Measurements from ENCODE around the gene BOK.

Gene BOK

DNA sequence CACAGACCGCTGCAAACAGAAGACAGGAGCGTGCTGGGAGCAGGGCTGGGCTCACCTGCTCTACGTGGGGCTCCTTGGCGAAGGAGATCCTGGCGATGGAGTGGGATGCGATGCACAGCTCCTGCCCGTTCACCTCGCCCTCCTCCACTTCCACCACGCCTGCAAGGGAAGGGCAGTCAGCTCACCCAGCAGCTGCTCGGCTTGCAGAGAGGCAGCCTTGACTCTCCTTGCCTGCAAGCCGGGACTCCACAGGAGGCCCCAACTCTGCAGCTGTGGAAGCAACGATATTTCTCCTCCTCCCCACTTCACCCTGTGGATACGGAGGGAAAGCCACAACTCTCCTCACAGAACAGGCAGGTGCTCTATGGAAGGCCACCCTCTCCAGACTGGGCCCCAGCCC is 43.3 kb downstream of the BOK start:
- DNase-seq (ENCODE audit: low read depth): no peak

DNA sequence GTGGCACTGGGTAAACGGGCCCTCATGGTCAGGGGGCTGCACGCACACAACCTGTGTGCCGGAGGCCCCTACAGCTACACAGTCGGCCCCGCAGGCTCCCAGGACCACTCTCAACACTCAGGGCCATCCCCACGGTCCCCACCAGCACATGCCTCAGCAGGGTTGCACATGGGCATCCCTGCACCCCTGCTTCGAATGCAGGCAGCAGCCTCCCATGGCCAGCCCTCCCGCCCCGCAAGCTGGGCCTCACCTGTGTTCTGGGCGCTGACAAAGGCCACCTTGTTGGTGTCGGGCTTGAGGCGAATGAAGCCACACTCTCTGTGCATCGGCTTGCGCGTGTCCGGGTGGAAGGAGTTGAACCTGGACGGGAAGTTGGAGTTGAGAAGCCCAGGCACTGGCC is 44.2 kb downstream of the BOK start:
- DNase-seq (ENCODE audit: low read depth): no peak

- no peak for DNase-seq (ENCODE audit: low read depth)
Measured at GRCh38 chr2:241603686-241604085, 45.1 kb downstream of the BOK start.

- no peak for DNase-seq (ENCODE audit: low read depth)
Measured at GRCh38 chr2:241606186-241606585, 47.6 kb downstream of the BOK start.

GRCh38 chr2:241607162-241607885 is 48.8 kb downstream of the BOK start:
- no peak for DNase-seq (ENCODE audit: low read depth)

DNA sequence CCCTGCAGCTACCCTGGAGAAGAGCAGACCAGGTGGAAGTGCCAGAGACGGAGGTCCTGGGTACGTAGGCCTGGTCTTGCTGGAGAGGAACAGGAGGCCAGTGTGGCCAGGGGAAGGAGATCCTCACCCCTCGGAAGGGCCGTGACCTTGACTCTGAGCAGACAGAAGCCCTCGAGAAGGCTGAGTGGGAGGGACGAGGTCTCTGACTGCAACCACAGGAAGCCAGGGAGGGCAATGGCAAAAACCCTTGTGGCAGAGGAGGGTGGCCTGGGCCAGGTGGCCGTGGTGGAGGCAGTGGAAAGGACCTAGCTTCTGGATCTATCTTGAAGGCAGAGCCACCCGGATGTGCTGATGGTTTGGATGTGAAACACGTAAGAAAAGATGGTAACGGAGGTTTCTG is 50.3 kb downstream of the BOK start:
- DNase-seq (ENCODE audit: low read depth): peak; percentile 47

DNA sequence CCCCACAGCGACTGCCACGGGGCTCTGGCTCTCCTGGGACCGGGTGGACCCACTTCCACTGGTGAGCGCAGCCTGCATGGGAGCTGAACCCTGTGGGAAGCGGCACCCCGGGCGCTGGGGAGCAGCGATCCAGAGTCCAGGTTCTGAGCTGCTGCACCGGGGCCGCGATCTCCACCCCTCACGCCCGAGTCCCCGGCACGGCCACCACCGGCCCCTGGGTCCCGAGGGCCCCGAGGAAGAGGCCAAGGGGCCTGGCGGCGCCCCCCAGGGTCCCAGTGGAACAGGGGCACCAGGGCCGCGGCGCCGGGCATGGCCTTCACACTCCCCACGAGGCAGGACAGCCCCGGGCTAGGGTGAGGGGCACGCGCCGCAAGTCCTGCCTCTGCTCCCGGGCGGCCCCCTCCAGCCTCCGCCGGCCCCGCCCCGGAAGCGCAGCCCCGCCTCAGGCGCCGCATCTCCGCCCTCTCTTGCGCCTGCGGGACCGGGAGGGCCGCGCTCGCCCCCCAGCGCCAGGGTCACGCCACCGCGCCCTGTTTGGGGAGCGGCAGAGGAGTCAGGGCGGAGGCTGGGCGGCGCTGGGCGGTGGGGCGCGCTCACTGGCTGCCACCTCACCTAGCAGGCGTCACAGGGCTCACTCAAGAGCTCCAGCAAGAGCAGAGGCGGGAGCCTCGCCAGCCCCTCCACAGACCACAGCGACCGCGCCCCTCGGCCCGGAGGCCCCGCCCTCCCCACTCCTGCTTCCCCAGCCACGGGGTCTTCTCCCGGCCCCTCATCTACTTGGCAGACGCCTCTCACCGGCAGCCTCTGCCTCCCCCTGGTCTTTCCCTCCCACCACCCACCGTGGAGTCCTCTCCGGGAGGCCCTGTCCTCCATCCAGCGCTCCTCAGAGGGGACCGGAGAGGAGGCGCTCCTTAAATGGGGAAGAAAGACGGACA is 51.6 kb downstream of the BOK start:
- peak; percentile 75 for DNase-seq (ENCODE audit: low read depth)

GRCh38 chr2:241611062-241611461 is 52.5 kb downstream of the BOK start:
- DNase-seq (ENCODE audit: low read depth): no peak

DNA sequence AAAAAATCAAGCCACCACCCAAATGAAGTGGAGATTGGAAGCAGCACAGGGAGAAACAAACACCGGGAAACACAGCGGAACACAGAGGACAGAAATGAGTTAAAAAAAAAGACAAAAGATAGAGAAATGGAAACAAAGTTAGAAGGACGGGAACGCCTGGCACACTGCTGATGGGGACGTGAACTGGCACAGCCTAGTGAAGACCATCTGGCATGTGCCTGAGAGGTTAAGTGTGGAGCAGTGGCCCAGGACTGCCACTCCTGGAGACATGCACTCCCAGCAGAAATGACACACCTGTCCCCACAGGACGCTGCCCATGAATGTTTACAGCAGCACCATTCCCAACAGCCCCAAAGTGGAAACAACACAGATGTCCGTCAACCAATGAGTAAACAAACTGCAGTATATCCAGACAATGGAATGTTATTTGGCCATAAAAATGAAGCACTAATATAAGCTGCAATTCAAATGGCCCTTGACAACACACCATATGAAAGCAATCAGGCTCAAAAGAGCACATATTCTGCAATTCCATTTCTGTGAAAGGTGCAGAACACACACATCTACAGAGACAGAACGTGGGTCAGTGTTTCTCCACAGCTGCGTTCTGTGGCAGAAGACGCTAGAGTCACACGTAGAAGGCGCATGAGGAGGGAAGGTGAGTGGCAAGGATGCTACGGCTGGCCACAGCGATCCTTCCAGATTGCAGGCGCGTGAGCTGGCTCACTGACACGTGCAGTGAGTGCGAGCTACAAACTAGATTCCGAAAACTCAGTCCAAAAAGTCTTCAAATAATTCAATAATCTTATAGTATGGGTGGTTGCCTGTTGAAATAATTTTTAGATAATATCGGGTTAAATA is 53.8 kb downstream of the BOK start:
- DNase-seq (ENCODE audit: low read depth): no peak

GRCh38 chr2:241613017-241613780 is 54.7 kb downstream of the BOK start:
- DNase-seq (ENCODE audit: low read depth): no peak

DNA sequence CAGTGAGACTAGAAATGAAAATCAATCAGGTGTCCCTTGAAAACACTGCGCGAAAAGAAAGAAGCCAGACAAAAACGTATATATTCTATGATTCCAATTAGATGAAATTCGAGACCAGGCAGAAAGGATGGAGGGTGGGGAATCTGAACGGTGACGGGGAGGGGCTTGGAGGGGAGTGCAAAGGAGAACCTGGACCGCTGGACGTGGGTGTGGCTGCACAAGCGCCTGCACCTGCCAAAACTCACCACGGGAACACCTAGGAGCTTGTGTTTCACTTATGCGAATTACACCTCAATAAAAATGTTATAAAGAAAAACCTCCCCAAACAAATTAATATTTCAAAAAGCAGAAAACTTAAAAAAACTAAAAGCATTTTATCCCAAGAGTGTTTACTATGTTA is 56.5 kb downstream of the BOK start:
- no peak for DNase-seq (ENCODE audit: low read depth)

GRCh38 chr2:241615522-241616052 is 57.0 kb downstream of the BOK start:
- DNase-seq (ENCODE audit: low read depth): no peak

DNA sequence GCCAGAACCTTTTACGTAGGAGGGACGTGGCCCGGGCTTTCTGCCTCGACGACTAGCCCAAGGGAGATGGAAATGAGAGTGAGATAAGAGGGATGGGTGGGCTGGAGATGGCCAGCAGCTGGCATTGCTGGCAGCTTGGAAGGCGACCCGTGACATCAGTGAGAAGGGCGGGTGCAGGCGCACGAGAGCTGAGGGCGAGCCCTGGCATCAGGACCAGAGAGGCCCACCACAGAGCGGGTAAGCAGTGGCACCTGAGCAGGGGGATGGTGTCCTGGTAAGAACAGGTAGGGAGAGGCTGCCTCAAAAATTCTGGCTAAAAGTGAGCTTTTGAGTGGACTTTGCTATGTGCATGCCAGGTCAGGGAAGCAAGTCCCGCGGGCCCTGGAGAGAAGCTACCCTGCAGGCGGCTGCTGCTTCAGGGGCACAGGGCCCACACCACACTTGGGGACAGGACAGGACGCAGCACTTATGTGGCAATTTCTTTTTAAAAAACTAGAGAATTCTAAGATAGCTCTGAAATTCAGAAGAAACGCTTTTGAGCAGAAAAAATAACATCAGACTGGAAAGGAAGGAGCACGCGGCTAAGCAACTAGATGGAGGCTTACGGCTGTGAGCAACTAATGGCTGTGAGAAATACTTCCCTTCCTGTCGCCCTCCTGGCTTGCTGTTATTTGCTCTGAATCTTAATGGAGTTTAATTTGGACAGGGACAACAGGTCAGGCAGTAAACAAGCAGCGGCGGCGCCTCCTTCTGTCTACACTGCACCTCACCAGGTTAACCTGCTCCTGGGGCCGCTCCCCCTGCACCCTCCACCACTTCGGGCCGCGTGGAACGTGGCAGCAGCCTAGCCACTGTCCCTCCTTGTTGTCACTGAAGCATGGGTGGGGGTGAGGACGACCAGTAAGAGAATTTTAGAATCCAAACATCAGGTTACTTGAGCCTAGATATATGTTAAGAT is 57.9 kb downstream of the BOK start:
- DNase-seq (ENCODE audit: low read depth): no peak

DNA sequence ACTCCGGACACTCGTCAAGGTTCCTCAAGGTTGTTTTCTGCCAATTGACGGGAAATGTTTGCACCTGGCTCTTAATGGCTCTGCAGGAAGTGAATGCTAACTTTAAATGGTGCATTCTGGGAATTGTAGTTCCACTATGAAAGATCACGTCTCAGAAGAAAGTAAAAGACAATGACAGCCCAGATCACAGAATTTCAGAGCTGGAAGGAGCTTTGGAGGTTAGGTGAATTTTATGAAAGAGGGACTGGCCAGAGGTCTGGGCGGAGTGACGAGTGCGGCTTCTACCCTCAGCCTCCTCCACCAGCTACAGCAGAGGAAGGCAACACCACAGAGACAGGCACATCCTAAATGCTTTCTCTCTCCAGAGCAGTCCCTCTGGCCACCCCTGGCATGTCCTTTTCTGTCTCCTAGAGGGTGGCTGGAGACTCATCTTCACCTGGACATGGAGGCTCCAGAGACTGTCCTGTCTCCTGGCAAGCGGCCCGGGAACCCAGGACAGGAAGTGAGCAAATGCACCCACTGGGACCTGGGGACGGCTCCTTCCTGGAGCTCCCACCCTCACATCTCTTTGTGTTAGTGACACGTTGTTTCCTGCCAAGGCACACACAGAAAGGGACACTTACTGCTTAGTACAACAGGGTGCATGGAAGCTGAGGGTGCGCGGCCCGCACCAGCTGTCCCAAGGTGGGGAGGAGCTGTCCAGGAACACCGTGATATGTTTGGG is 59.0 kb downstream of the BOK start:
- no peak for DNase-seq (ENCODE audit: low read depth)

DNA sequence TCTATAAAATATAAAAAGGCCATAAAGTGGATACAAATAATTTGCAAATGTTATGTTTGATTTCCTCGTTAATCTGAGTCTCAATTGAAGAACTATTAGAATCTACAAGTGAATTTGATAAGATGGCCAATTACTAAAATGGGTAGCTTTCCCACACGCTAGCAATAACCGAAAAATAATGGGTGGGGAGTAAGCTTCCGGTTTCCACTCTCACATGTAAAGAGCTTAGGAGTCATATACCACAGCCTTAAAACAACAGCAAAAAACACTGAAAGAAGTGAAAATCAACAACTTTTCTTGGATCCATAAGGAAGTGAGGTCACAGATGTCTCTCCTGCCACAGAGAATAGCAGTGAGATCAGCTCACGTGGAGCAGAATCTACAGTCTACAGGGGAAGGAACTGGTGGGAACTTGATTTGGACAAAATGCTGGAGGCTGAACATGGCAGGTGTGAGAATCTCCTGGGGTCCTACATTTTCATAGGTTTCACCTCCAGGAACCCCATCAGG is 59.8 kb downstream of the BOK start:
- no peak for DNase-seq (ENCODE audit: low read depth)

- no peak for DNase-seq (ENCODE audit: low read depth)
Measured at GRCh38 chr2:241618829-241619228, 60.3 kb downstream of the BOK start.

DNA sequence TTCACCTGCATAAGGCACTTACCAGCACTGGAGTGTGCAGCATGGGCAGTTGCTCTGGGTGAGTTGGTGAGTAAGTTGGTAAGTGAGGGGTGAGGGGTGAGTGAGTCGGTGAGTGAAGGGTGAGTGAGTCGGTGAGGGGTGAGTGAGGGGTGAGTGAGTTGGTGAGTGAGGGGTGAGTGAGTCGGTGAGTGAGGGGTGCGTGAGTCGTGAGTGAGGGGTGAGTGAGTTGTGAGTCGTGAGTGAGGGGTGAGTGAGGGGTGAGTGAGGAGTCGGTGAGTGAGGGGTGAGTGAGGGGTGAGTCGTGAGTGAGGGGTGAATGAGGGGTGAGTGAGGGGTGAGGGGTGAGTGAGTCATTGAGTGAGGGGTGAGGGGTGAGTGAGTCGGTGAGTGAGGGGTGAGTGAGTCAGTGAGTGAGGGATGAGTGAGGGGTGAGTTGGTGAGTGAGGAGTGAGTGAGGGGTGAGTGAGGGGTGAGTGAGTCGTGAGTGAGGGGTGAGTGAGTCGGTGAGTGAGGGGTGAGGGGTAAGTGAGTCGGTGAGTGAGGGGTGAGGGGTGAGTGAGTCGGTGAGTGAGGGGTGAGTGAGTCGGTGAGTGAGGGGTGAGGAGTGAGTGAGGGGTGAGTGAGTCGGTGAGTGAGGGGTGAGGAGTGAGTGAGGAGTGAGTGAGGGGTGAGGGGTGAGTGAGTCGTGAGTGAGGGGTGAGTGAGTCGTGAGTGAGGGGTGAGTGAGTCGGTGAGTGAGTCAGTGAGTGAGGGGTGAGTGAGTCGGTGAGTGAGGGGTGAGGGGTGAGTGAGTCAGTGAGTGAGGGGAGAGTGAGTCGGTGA is 61.3 kb downstream of the BOK start:
- DNase-seq (ENCODE audit: low read depth): no peak

- DNase-seq (ENCODE audit: low read depth): no peak
Measured at GRCh38 chr2:241620419-241620769, 61.8 kb downstream of the BOK start.

Measured in CMK (cell line).